ENCODE measurements around the gene PSMA5. TPM values are rescaled to one million over a fixed set of nuclear protein-coding genes. Genes with fewer than 3 reads are reported as not detected.
A peak's percentile ranks its signal among the peaks of the same experiment; 100 is the strongest.

Gene PSMA5
- total RNA-seq, 1 donor from 2014 or later: 65.7 TPM

DNA sequence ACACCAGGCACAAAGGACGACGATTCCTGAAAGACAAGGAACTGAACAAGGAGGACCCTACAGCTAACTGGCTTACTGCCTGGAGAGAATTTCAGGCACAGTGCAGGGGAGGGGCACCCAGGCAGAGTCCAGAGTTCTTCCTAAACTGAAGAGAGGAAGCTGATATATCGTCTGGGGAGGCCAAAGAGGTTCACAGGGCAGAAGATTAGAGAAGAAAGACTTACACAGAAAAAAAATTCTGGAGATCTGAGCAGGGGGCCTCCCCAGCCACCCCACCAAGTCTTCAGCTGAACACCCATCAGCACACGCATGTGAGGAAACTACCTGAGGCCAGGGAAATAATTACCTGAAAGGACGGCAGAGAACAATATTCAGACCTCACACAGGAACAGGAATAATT, 53.1 kb downstream of the PSMA5 start:
- no peak for DNase-seq (ENCODE audit: low read depth)
- TF ChIP-seq, protein P1, sequence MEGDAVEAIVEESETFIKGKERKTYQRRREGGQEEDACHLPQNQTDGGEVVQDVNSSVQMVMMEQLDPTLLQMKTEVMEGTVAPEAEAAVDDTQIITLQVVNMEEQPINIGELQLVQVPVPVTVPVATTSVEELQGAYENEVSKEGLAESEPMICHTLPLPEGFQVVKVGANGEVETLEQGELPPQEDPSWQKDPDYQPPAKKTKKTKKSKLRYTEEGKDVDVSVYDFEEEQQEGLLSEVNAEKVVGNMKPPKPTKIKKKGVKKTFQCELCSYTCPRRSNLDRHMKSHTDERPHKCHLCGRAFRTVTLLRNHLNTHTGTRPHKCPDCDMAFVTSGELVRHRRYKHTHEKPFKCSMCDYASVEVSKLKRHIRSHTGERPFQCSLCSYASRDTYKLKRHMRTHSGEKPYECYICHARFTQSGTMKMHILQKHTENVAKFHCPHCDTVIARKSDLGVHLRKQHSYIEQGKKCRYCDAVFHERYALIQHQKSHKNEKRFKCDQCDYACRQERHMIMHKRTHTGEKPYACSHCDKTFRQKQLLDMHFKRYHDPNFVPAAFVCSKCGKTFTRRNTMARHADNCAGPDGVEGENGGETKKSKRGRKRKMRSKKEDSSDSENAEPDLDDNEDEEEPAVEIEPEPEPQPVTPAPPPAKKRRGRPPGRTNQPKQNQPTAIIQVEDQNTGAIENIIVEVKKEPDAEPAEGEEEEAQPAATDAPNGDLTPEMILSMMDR (IDR thresholded peaks at IDR 0.05; ENCODE audit: insufficient read depth, low read length, poor library complexity, severe bottlenecking): no peak
- Histone ChIP-seq H3K27me3 (ENCODE audit: control insufficient read depth, insufficient read depth, low read length) (no peaks in the 10 kb centered on the region), H3K36me3 (ENCODE audit: control insufficient read depth, insufficient read depth, low read length) (no peaks in the 10 kb centered on the region), H3K4me3 (ENCODE audit: low read depth, low read length) (no peak overlapping the region)

DNA sequence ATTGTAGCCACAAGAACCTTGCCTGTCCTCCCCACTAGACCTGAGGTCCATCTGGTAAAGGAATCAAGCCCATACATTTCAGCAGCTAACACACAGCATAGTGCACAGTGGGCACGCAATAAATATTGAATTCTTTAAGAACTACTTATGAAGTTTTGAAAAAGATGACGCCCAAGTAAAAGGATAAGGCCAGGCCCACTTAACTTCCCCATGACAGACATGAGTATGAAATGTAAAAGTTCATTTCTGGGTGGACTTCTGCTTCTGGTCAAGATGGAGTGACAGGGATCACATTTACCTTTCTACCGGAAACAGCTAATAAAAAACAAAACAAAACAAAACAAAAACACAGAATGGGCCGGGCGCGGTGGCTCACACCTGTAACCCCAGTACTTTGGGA, 54.0 kb downstream of the PSMA5 start:
- Histone ChIP-seq H3K27me3 (ENCODE audit: control insufficient read depth, insufficient read depth, low read length) (no peaks in the 10 kb centered on the region), H3K36me3 (ENCODE audit: control insufficient read depth, insufficient read depth, low read length) (no peaks in the 10 kb centered on the region), H3K4me3 (ENCODE audit: low read depth, low read length) (no peak overlapping the region)
- DNase-seq (ENCODE audit: low read depth): no peak
- TF ChIP-seq, protein P1 (IDR thresholded peaks at IDR 0.05; ENCODE audit: insufficient read depth, low read length, poor library complexity, severe bottlenecking): no peak

DNA sequence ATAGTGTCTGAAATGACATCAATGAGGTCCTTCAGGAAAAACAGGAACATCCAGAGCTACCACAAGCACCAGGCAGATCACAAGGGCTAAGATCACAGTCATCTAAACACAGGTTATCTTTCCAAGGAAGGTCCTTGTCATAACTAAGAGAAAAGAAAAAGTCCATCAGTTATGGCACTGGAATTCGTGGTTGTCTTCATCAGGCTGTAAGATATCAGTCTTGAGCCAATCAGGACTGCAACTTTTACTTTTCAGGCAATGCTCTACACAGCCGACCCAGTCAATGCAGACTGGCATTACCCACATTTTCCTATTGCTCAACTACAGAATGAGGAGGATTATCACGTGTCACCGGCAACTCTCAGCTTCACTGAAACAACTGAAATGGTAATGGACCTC, 54.9 kb downstream of the PSMA5 start:
- no peak overlapping the region for H3K4me3 ChIP-seq (ENCODE audit: low read depth, low read length)
- peak; percentile 41 for DNase-seq (ENCODE audit: low read depth)
- TF ChIP-seq, protein P1 (IDR thresholded peaks at IDR 0.05; ENCODE audit: insufficient read depth, low read length, poor library complexity, severe bottlenecking): no peak
- no peaks in the 10 kb centered on the region for H3K36me3 ChIP-seq (ENCODE audit: control insufficient read depth, insufficient read depth, low read length)
- no peaks in the 10 kb centered on the region for H3K27me3 ChIP-seq (ENCODE audit: control insufficient read depth, insufficient read depth, low read length)

DNA sequence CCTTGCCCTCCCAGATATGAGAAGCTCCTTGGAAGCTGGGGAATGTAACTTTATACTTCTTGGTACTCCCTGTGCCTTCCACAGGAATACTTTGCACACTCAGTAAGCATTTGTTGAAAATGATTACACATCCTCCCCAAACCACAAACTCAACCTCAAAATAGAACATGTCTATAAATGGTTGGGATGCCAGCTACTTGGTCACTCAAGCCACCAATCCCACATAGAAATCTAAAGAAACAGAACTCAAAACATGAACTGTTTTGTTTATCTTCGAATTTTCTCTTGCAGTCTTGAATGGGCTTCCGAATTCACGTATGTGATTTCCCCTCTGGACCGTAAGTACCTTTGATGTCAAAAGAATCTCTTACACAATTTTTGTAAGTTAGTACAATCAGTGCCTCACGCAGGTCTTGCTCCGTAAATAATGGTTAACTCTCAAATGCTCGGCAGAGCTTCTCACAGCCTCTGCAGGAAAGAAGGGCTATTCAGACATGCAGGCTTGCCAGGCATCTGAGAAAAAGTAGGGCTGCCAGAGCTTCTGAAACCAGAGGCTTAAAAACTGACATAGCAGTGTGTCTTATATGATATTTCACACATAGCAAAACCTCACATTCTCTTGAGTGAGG, 55.4 kb downstream of the PSMA5 start:
- Histone ChIP-seq H3K27me3 (ENCODE audit: control insufficient read depth, insufficient read depth, low read length) (no peaks in the 10 kb centered on the region), H3K36me3 (ENCODE audit: control insufficient read depth, insufficient read depth, low read length) (no peaks in the 10 kb centered on the region), H3K4me3 (ENCODE audit: low read depth, low read length) (no peak overlapping the region)
- TF ChIP-seq, protein P1 (IDR thresholded peaks at IDR 0.05; ENCODE audit: insufficient read depth, low read length, poor library complexity, severe bottlenecking): no peak
- peak; percentile 94 for DNase-seq (ENCODE audit: low read depth)

DNA sequence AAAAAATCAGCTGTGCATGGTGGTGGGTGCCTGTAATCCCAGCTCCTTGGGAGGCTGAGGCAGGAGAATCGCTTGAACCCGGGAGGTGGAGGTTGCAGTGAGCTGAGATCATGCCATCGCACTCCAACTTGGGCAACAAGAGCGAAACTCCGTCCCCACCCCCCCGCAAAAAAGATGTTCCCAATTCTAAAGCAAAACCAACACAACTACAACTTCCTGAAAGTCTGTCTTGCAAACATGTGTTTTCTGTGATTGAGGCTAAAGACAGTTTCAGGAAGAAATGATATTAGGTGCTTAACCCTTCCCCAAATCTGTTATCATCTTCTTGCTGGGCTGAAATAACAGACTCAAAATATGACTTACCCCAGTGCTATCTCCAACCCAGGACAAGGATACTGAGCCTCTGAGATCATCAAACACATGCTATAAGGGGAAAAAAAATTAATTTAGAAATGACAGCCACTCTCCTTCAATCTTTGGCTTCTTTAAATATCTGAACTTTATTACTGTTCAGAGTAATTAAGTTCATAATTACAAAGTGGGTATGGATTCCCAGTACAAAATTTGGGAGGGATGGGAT, 57.0 kb downstream of the PSMA5 start:
- TF ChIP-seq, protein P1 (IDR thresholded peaks at IDR 0.05; ENCODE audit: insufficient read depth, low read length, poor library complexity, severe bottlenecking): no peak
- DNase-seq (ENCODE audit: low read depth): no peak
- Histone ChIP-seq H3K36me3 (ENCODE audit: control insufficient read depth, insufficient read depth, low read length) (no peaks in the 10 kb centered on the region), H3K27me3 (ENCODE audit: control insufficient read depth, insufficient read depth, low read length) (no peaks in the 10 kb centered on the region), H3K4me3 (ENCODE audit: low read depth, low read length) (no peak overlapping the region)

DNA sequence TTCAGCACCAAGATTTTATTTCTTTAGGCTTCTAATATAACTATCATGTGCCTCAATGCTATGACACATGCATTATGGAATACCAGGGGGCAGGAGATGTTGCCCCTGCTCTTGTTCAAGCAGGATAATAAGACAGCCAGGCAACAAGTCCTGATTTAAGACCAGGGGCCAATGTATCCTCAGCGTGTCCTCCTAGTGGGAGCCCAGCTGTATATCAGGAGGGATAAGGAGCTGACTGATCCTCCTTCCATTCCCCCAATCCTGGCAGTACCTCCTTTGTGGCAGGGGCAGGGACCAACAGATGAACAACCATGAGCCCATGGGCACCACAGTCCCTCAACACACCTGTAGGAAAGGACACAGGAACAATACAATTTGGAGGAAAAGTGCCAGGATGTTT, 57.8 kb downstream of the PSMA5 start:
- H3K36me3 ChIP-seq (ENCODE audit: control insufficient read depth, insufficient read depth, low read length): no peaks in the 10 kb centered on the region
- no peak overlapping the region for H3K4me3 ChIP-seq (ENCODE audit: low read depth, low read length)
- no peak for DNase-seq (ENCODE audit: low read depth)
- H3K27me3 ChIP-seq (ENCODE audit: control insufficient read depth, insufficient read depth, low read length): no peaks in the 10 kb centered on the region
- TF ChIP-seq, protein P1 (IDR thresholded peaks at IDR 0.05; ENCODE audit: insufficient read depth, low read length, poor library complexity, severe bottlenecking): no peak

Measured in kidney epithelial cell (primary cell).